Fibroblast of lung (primary cell): ENCODE results near the gene ADH4. TPM values are rescaled to one million over a fixed set of nuclear protein-coding genes. Genes with fewer than 3 reads are reported as not detected.
A peak's percentile ranks its signal among the peaks of the same experiment; 100 is the strongest.
"Not testable (repeated sequence)": the region's sequence is repeated elsewhere in the genome, so short reads cannot be mapped to it uniquely, and the experiment has no call there.

Source experiments
- DNase-seq, 2 donors: peaks; one replicate each; pipeline versions ENCODE4 v3.0.0 to v3.0.0-alpha.2; 2010; ENCODE audit warnings: low read depth in 2 of 2
- H2AFZ ChIP-seq: 2 replicates; pipeline ENCODE4 v1.5.1; 2012; ENCODE audit warnings: low read length, control low read depth, inconsistent platforms
- H3K27ac ChIP-seq: 2 replicates; pipeline ENCODE4 v1.5.1; 2011; ENCODE audit warnings: low read length, control low read depth; ENCODE audit not compliant: insufficient read depth
- H3K27me3 ChIP-seq: 2 replicates; pipeline ENCODE4 v1.5.1; 2011; ENCODE audit warnings: mild to moderate bottlenecking, low read length; ENCODE audit not compliant: control insufficient read depth, insufficient read depth
- H3K36me3 ChIP-seq: 2 replicates; pipeline ENCODE4 v1.5.1; 2011; ENCODE audit warnings: low read length; ENCODE audit not compliant: control insufficient read depth, insufficient read depth
- H3K4me1 ChIP-seq: 2 replicates; pipeline ENCODE4 v1.5.1; 2011; ENCODE audit warnings: low read length; ENCODE audit not compliant: control insufficient read depth, insufficient read depth; ENCODE audit errors: extremely low read depth
- H3K4me2 ChIP-seq: 2 replicates; pipeline ENCODE4 v1.5.1; 2011; ENCODE audit warnings: low read length, control low read depth; ENCODE audit not compliant: insufficient read depth; ENCODE audit errors: extremely low read depth
- H3K4me3 ChIP-seq, 4 experiments: fragments of 200-600 bp in 1 of 4; sonication (generic) in 1 of 4; replicated peaks in 1 of 4; 2 replicates each; pipeline ENCODE4 v1.5.1; 2011 to 2016; ENCODE audit warnings: low read length in 4 of 4, low read depth in 3 of 4, mild to moderate bottlenecking in 3 of 4, control low read depth in 2 of 4, inconsistent platforms in 1 of 4, mixed read lengths in 1 of 4; ENCODE audit not compliant: insufficient read depth in 1 of 4; ENCODE audit errors: control extremely low read depth in 1 of 4
- H3K79me2 ChIP-seq: 2 replicates; pipeline ENCODE4 v1.5.1; 2012; ENCODE audit warnings: mild to moderate bottlenecking, low read length, inconsistent platforms; ENCODE audit not compliant: control insufficient read depth, insufficient read depth
- H3K9ac ChIP-seq: 2 replicates; pipeline ENCODE4 v1.5.1; 2011; ENCODE audit warnings: mild to moderate bottlenecking, low read length, control low read depth; ENCODE audit not compliant: insufficient read depth
- H3K9me3 ChIP-seq: 2 replicates; pipeline ENCODE4 v1.5.1; 2012; ENCODE audit warnings: low read depth, low read length; ENCODE audit not compliant: control insufficient read depth, insufficient read depth
- H4K20me1 ChIP-seq: 2 replicates; pipeline ENCODE4 v1.5.1; 2011; ENCODE audit warnings: low read length; ENCODE audit not compliant: control insufficient read depth, insufficient read depth; ENCODE audit errors: extremely low read depth
- CTCF ChIP-seq, 2 donors: IDR thresholded peaks in 1 of 2; conservative IDR thresholded peaks in 1 of 2; 1 replicate in 1 of 2; 2 replicates in 1 of 2; pipeline ENCODE4 v1.5.1; 2011 to 2012; ENCODE audit warnings: low read length in 2 of 2, control low read depth in 1 of 2, inconsistent platforms in 1 of 2, low read depth in 1 of 2, mild to moderate bottlenecking in 1 of 2
- EZH2 ChIP-seq: IDR thresholded peaks from 2 replicates; pipeline ENCODE4 v1.5.1; 2012; ENCODE audit warnings: low read length, control low read depth, mild to moderate bottlenecking; ENCODE audit errors: missing control alignments
- polyA plus RNA-seq, 2 donors: library from polyadenylated mRNA; depleted of rRNA in 1 of 2; stranded (reverse) in 1 of 2; unstranded in 1 of 2; fragments of >200 nt; gene quantifications; 2 replicates each; pipeline ENCODE4 v1.2.1, GENCODE V29; 2011 to 2012; ENCODE audit warnings: missing spikeins in 1 of 2
- total RNA-seq: library from RNA; depleted of rRNA; stranded (reverse); fragments of >200 nt; gene quantifications from 2 replicates; pipeline ENCODE4 v1.2.1, GENCODE V29; 2014

The ADH4 gene
- total and polyA plus RNA-seq, 2 donors (not counting 1 experiment from before 2014, with no cell fraction given): 0.03 TPM; not detected in 1

- H3K27me3 ChIP-seq: no peaks in the 10 kb centered on the region
- H3K4me3 ChIP-seq: no peak overlapping the region
- H3K9ac ChIP-seq: no peak overlapping the region
- H3K4me1 ChIP-seq: no peaks in the 10 kb centered on the region
- H4K20me1 ChIP-seq: no peaks in the 10 kb centered on the region
- no peaks in the 10 kb centered on the region for H3K36me3 ChIP-seq
- H3K79me2 ChIP-seq: no peaks in the 10 kb centered on the region
- H2AFZ ChIP-seq: no peak overlapping the region
- H3K27ac ChIP-seq: no peak overlapping the region
- TF ChIP-seq CTCF (conservative IDR thresholded peaks at IDR 0.05 in 1 of 2, IDR thresholded peaks at IDR 0.05 in 1 of 2; ENCODE audit: low read depth in 1 of 2, low read length in 2 of 2) (no peak), EZH2 (no peak)
- DNase-seq: no peak
- no peaks in the 10 kb centered on the region for H3K9me3 ChIP-seq
- H3K4me2 ChIP-seq: no peak overlapping the region
Observed at GRCh38 chr4:99099311-99099710, 44.8 kb downstream of the ADH4 start.

- H3K79me2 ChIP-seq: peaks cover 28% of the 10 kb centered on the region
Observed at GRCh38 chr4:99091841-99092240, 52.3 kb downstream of the ADH4 start.

GRCh38 chr4:99091216-99091575, 52.9 kb downstream of the ADH4 start:
- Histone ChIP-seq H2AFZ (no peak overlapping the region), H3K79me2 (peaks cover 35% of the 10 kb centered on the region), H3K27me3 (no peaks in the 10 kb centered on the region), H3K4me1 (peaks cover 2% of the 10 kb centered on the region), H3K9ac (no peak overlapping the region), H3K9me3 (no peaks in the 10 kb centered on the region), H3K4me2 (peak overlapping the region; percentile 95), H4K20me1 (no peaks in the 10 kb centered on the region), H3K36me3 (no peaks in the 10 kb centered on the region), H3K4me3 (peak overlapping the region in 3 of 4 experiments; percentile 30 to 100 (median 97)), H3K27ac (no peak overlapping the region)
- TF ChIP-seq CTCF (conservative IDR thresholded peaks at IDR 0.05 in 1 of 2, IDR thresholded peaks at IDR 0.05 in 1 of 2; ENCODE audit: low read depth in 1 of 2, low read length in 2 of 2) (no peak), EZH2 (no peak)
- no peak for DNase-seq

More at GRCh38 chr4:99091841-99092240, 52.3 kb downstream of the ADH4 start:
- H3K27ac ChIP-seq, DNase-seq, H2AFZ ChIP-seq, H3K36me3 ChIP-seq, H3K9ac ChIP-seq, H4K20me1 ChIP-seq, H3K4me1 ChIP-seq, H3K4me2 ChIP-seq, H3K27me3 ChIP-seq, H3K9me3 ChIP-seq: not testable (repeated sequence)
- peak overlapping the region in 1 of 4 experiments; percentile 100 for H3K4me3 ChIP-seq
